CD8-positive, alpha-beta memory T cell (primary cell): ENCODE results near the gene NSUN7. TPM values are rescaled to one million over a fixed set of nuclear protein-coding genes. Genes with fewer than 3 reads are reported as not detected.

Experiments
- CTCF ChIA-PET: fragments of 350-600 bp; sonication (Branson Sonifier 250); formaldehyde crosslinking; loops from one replicate; lab custom pipeline; 2021; ENCODE audit warnings: antibody characterized with exemption; lab: Charles Lee
- POLR2A ChIA-PET: fragments of 350-600 bp; sonication (Branson Sonifier 250); formaldehyde crosslinking; loops from one replicate; lab custom pipeline; 2021; ENCODE audit warnings: antibody characterized with exemption; lab: Charles Lee
- DNase-seq, 5 donors: peaks; one replicate each; pipeline versions ENCODE4 v3.0.0 to v3.0.0-alpha.2; 2020 to 2022; ENCODE audit warnings: mixed read lengths in 1 of 5
- H3K27ac ChIP-seq: one replicate; pipeline ENCODE4 v1.7.0; 2013; ENCODE audit warnings: low read depth, mild to moderate bottlenecking, low read length, moderate library complexity
- H3K27me3 ChIP-seq: 2 replicates; pipeline ENCODE4 v1.7.0; 2013; ENCODE audit warnings: low read length, mild to moderate bottlenecking; ENCODE audit not compliant: insufficient read depth, poor library complexity, severe bottlenecking
- H3K36me3 ChIP-seq: 2 replicates; pipeline ENCODE4 v1.7.0; 2013; ENCODE audit warnings: mild to moderate bottlenecking, low read length, moderate library complexity; ENCODE audit not compliant: insufficient read depth
- H3K4me1 ChIP-seq: 2 replicates; pipeline ENCODE4 v1.7.0; 2013; ENCODE audit warnings: mild to moderate bottlenecking, low read length, moderate library complexity; ENCODE audit not compliant: insufficient read depth
- H3K4me3 ChIP-seq: 2 replicates; pipeline ENCODE4 v1.7.0; 2013; ENCODE audit warnings: mild to moderate bottlenecking, low read length
- H3K9me3 ChIP-seq: 2 replicates; pipeline ENCODE4 v1.7.0; 2013; ENCODE audit warnings: mild to moderate bottlenecking, low read length
- H3K27ac Mint-ChIP-seq, 8 donors: one replicate each; pipeline ENCODE4 v1.8.0; 2020 to 2021; ENCODE audit warnings: mixed read lengths in 8 of 8, mild to moderate bottlenecking in 6 of 8, inconsistent platforms in 3 of 8, moderate library complexity in 3 of 8
- H3K27me3 Mint-ChIP-seq, 2 donors: one replicate each; pipeline ENCODE4 v1.8.0; 2020 to 2021; ENCODE audit warnings: mixed read lengths in 2 of 2, mild to moderate bottlenecking in 1 of 2, moderate library complexity in 1 of 2
- H3K36me3 Mint-ChIP-seq, 3 donors: one replicate each; pipeline ENCODE4 v1.8.0; 2020 to 2021; ENCODE audit warnings: mixed read lengths in 3 of 3, inconsistent platforms in 1 of 3, mild to moderate bottlenecking in 1 of 3
- H3K4me1 Mint-ChIP-seq, 3 donors: one replicate each; pipeline ENCODE4 v1.8.0; 2020 to 2021; ENCODE audit warnings: mixed read lengths in 3 of 3, inconsistent platforms in 1 of 3, mild to moderate bottlenecking in 1 of 3
- H3K4me3 Mint-ChIP-seq, 7 donors: one replicate each; pipeline ENCODE4 v1.8.0; 2020 to 2021; ENCODE audit warnings: mixed read lengths in 7 of 7, mild to moderate bottlenecking in 6 of 7, moderate library complexity in 4 of 7, inconsistent platforms in 2 of 7
- H3K9me3 Mint-ChIP-seq, 5 donors: one replicate each; pipeline ENCODE4 v1.8.0; 2020 to 2022; ENCODE audit warnings: mixed read lengths in 5 of 5, mild to moderate bottlenecking in 3 of 5, moderate library complexity in 2 of 5, inconsistent platforms in 1 of 5
- polyA plus RNA-seq: library from polyadenylated mRNA; unstranded; fragments of 300-500 nt; fragmentation: Illumina TruSeq; gene quantifications from one replicate; pipeline ENCODE4 v1.2.3, GENCODE V29; 2021
- total RNA-seq, 2 experiments: library from RNA; stranded (reverse); gene quantifications; one replicate each; pipeline ENCODE4 v1.2.3, GENCODE V29; 2021

Gene NSUN7
- total and polyA plus RNA-seq, 3 experiments from 2014 or later: not detected

DNA sequence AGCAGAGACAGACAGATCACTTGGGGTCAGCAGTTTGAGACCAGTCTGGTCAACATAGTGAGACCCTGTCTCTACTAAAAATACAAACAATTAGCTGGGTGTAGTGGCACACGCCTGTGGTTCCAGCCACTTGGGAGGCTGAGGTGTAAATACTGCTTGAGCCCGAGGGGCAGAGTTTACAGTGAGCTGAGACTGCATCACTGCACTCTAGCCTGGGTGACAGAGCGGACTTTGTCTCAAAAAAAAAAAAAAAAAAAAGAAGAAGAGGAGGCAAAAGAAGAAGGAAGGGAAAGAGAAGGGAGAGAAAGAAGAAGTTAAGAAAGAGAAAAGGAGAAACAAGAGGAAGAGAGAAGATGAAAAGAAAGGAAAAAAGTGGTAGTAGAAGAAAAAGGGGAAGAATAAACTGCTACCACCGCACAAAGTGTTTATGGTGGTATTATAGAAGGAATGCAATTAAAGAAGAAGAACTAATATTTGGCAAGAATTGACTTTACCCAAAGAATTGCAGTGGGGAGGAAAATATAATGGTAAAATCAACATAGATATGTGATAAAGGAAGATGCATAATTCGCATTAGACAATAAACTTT, 19.6 kb upstream of the NSUN7 start:
- DNase-seq: no peak
- CTCF ChIA-PET: no interaction called here
- POLR2A ChIA-PET: no interaction called here

DNA sequence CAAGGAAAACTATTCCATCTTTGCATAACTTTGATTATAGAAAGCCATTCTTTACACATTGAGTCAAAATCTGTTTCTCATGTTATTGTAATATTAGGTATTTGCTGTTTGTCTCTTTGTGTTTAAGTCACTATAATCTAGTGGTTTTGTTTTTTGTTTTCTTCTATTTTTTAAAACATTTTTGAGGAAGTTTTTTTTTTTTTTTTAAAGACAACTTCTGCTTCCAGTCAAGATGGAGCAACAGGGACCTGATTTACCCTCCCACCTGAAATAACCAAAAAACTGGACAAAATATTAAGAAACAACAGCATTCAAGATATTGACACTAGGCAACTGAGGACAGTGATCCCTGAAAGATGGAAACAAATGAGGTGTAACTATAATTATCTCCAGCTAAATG, 18.4 kb upstream of the NSUN7 start:
- no peak overlapping the region for H3K4me3 Mint-ChIP-seq
- DNase-seq: no peak

More for the DNA sequence above, 19.6 kb upstream of the NSUN7 start:
- Mint-ChIP-seq H3K4me3 (no peak overlapping the region), H3K9me3 (no peaks in the 10 kb centered on the region), H3K27ac (no peak overlapping the region), H3K27me3 (peaks cover 8 to 22% of the 10 kb centered on the region in 2 donors), H3K4me1 (no peaks in the 10 kb centered on the region), H3K36me3 (no peaks in the 10 kb centered on the region)
- H3K4me3 ChIP-seq: no peak overlapping the region
- H3K27me3 ChIP-seq: no peaks in the 10 kb centered on the region
- H3K36me3 ChIP-seq: no peaks in the 10 kb centered on the region
- H3K4me1 ChIP-seq: no peaks in the 10 kb centered on the region
- H3K27ac ChIP-seq: no peak overlapping the region
- H3K9me3 ChIP-seq: no peaks in the 10 kb centered on the region

DNA sequence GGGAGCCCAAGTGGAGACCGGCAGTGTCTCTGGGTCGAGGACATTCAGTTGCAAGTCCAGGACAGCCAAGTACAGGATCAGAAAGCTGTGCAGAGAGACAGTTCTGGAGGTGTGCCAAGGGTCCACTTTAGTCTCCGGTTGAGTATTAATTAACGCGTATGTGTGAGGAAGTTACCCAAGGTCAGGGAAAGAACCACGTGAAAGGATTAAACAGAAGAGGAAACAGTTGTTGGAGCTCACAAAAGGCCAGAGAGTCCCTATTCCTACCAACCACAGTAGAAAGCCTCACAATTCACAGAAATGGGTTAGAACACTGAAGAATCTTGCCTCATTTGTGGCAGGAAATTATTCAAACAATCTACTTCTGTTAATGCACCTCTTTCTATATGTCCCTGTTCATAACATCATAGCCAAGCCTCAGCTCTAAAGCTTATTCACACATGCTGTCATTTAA, 17.9 kb upstream of the NSUN7 start:
- no peaks in the 10 kb centered on the region for H3K36me3 ChIP-seq
- H3K9me3 ChIP-seq: no peaks in the 10 kb centered on the region
- ChIA-PET CTCF (interaction anchor here (0.6 kb wide), 1 partner anchor 16 kb away, joined by 3 read pairs; no protein-coding TSS in a partner anchor), POLR2A (no interaction called here)
- H3K9me3 Mint-ChIP-seq: no peaks in the 10 kb centered on the region
- H3K27me3 ChIP-seq: no peaks in the 10 kb centered on the region
- DNase-seq: no peak
- no peaks in the 10 kb centered on the region for H3K4me1 ChIP-seq
- H3K4me3 ChIP-seq: no peak overlapping the region
- H3K27ac ChIP-seq: no peak overlapping the region
- H3K27ac Mint-ChIP-seq: no peak overlapping the region
- no peaks in the 10 kb centered on the region for H3K4me1 Mint-ChIP-seq
- H3K4me3 Mint-ChIP-seq: no peak overlapping the region
- peaks cover 8 to 21% of the 10 kb centered on the region in 2 donors for H3K27me3 Mint-ChIP-seq
- no peaks in the 10 kb centered on the region for H3K36me3 Mint-ChIP-seq

More for the DNA sequence above, 18.4 kb upstream of the NSUN7 start:
- Histone ChIP-seq H3K27ac (no peak overlapping the region), H3K9me3 (no peaks in the 10 kb centered on the region), H3K4me1 (no peaks in the 10 kb centered on the region), H3K4me3 (no peak overlapping the region), H3K36me3 (no peaks in the 10 kb centered on the region), H3K27me3 (no peaks in the 10 kb centered on the region)
- ChIA-PET POLR2A (no interaction called here), CTCF (interaction anchor here (0.6 kb wide), 1 partner anchor 16 kb away, joined by 3 read pairs; no protein-coding TSS in a partner anchor)
- H3K36me3 Mint-ChIP-seq: no peaks in the 10 kb centered on the region
- no peak overlapping the region for H3K27ac Mint-ChIP-seq
- H3K4me1 Mint-ChIP-seq: no peaks in the 10 kb centered on the region
- H3K27me3 Mint-ChIP-seq: peaks cover 8 to 25% of the 10 kb centered on the region in 2 donors
- H3K9me3 Mint-ChIP-seq: no peaks in the 10 kb centered on the region

DNA sequence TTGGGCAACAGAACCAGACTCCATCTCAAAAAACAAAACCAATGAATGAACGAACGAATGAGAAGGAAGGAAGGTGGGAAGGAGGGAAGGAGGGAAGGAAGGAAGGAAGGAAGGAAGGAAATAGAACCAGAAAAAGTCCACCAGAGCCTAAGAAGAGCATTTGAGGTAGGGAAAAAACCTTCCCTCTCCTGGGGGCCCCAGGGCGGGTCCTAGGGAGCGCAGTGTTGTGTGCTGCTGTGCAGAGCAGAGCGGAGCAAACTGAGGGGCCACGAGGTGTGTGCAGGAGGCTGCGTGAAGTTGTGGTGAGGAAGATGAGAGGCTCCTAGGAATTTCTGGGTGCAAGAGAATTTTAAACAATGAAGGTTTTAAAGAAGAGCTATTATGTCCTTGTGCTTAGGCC, 16.0 kb upstream of the NSUN7 start:
- Mint-ChIP-seq H3K27me3 (peaks cover 11 to 28% of the 10 kb centered on the region in 2 donors), H3K9me3 (no peaks in the 10 kb centered on the region), H3K27ac (no peak overlapping the region), H3K4me1 (no peaks in the 10 kb centered on the region), H3K4me3 (no peak overlapping the region), H3K36me3 (no peaks in the 10 kb centered on the region)
- no peak overlapping the region for H3K27ac ChIP-seq
- CTCF ChIA-PET: no interaction called here
- H3K4me1 ChIP-seq: no peaks in the 10 kb centered on the region
- POLR2A ChIA-PET: no interaction called here
- no peaks in the 10 kb centered on the region for H3K9me3 ChIP-seq
- H3K4me3 ChIP-seq: no peak overlapping the region
- H3K27me3 ChIP-seq: no peaks in the 10 kb centered on the region
- no peak for DNase-seq
- no peaks in the 10 kb centered on the region for H3K36me3 ChIP-seq

DNA sequence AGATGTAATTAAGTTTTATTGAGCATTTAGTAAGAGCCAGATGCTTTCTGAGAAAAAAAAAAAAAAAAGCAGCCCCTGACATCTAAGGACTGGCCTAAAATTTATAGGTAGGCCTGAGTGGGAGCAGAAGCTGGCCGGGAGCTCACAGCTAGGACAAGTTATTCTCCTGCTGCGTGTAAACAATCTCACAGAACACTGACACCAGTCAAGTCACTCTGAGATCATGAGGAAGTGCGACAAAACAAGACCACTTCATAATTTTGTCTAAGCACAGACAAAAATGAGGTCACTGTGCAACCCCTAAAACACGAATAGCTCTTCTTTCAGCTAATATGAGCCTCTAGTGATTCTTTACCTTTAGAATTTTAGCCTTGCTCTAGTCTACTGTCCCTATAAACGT, 15.3 kb upstream of the NSUN7 start:
- H3K27ac Mint-ChIP-seq: peak overlapping the region in 1 of 8 donors; percentile 52
- H3K4me3 Mint-ChIP-seq: no peak overlapping the region
- Histone ChIP-seq H3K36me3 (no peaks in the 10 kb centered on the region), H3K9me3 (no peaks in the 10 kb centered on the region), H3K27ac (no peak overlapping the region), H3K4me1 (no peaks in the 10 kb centered on the region), H3K4me3 (no peak overlapping the region), H3K27me3 (no peaks in the 10 kb centered on the region)
- POLR2A ChIA-PET: no interaction called here
- CTCF ChIA-PET: no interaction called here
- no peak for DNase-seq
- H3K36me3 Mint-ChIP-seq: no peaks in the 10 kb centered on the region
- H3K9me3 Mint-ChIP-seq: no peaks in the 10 kb centered on the region
- H3K4me1 Mint-ChIP-seq: no peaks in the 10 kb centered on the region
- H3K27me3 Mint-ChIP-seq: peaks cover 11 to 25% of the 10 kb centered on the region in 2 donors

DNA sequence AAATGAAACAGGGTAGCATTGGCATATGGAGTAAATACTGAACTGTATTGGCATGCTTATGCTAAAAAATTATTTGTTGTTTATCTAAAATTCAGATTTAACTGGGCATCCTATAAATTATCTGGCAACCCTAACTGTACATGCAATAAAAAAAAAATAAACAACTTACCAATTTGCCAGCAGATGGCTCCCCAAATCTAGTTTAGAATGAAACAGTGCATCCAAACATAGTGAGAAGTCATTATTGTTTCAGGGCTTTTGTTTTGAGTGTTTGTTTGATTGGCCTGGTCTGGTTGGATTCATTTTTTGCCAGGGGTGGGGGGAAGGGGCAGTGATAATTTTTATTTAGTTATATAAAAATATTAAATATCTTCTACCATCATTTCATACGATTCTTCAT, 12.8 kb upstream of the NSUN7 start:
- H3K4me3 Mint-ChIP-seq: no peak overlapping the region
- no peaks in the 10 kb centered on the region for H3K9me3 ChIP-seq
- POLR2A ChIA-PET: no interaction called here
- CTCF ChIA-PET: no interaction called here
- no peaks in the 10 kb centered on the region for H3K4me1 Mint-ChIP-seq
- no peaks in the 10 kb centered on the region for H3K4me1 ChIP-seq
- no peak overlapping the region for H3K27ac Mint-ChIP-seq
- H3K27me3 ChIP-seq: no peaks in the 10 kb centered on the region
- H3K9me3 Mint-ChIP-seq: peaks cover 0 to 2% (median 0%) of the 10 kb centered on the region in 5 donors
- no peak for DNase-seq
- no peaks in the 10 kb centered on the region for H3K36me3 Mint-ChIP-seq
- peaks cover 7 to 28% of the 10 kb centered on the region in 2 donors for H3K27me3 Mint-ChIP-seq
- no peaks in the 10 kb centered on the region for H3K36me3 ChIP-seq
- no peak overlapping the region for H3K27ac ChIP-seq
- no peak overlapping the region for H3K4me3 ChIP-seq

DNA sequence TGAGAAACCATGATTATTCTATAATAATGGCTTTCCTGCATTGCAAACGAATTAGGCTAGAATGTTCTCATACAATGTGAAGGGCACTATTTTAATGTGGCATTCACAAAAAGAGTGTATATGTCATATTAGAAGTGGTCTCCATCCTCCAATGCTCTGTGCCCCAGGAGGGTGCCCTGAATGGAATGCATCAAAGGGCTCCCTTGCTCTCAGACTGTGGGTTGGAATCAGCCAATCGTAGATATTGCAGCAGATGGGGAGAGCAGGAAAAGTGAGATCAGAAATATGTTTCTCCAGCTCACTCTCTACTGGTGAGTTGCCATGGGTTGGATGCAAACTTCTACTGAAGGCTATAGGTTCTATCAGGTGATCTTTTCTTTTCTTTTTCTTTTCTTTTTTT, 11.9 kb upstream of the NSUN7 start:
- Mint-ChIP-seq H3K27me3 (peaks cover 7 to 26% of the 10 kb centered on the region in 2 donors), H3K9me3 (peaks cover 0 to 2% (median 0%) of the 10 kb centered on the region in 5 donors), H3K4me1 (no peaks in the 10 kb centered on the region), H3K27ac (no peak overlapping the region), H3K4me3 (no peak overlapping the region), H3K36me3 (no peaks in the 10 kb centered on the region)
- CTCF ChIA-PET: no interaction called here
- Histone ChIP-seq H3K9me3 (no peaks in the 10 kb centered on the region), H3K4me1 (no peaks in the 10 kb centered on the region), H3K4me3 (no peak overlapping the region), H3K27ac (no peak overlapping the region), H3K27me3 (no peaks in the 10 kb centered on the region), H3K36me3 (no peaks in the 10 kb centered on the region)
- POLR2A ChIA-PET: no interaction called here
- no peak for DNase-seq

DNA sequence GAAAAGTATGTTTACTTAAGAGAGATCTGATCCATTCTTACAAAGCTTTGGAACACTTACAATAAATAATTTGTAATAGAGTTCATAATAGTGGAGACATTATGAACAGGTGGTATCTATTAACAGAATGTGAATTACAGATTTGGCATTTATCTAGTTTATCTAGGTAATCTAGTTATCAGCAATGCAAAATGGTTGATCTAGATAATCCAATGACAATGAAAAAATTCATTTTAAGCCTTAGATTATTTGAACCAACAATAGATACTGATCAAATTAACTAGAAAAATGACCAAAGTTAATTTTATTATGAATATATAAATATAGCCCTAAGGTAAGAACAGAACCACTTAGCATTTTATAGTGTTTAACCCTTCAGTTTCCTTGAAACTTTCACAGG, 10.4 kb upstream of the NSUN7 start:
- H3K4me1 Mint-ChIP-seq: peaks cover 0 to 4% (median 0%) of the 10 kb centered on the region in 3 donors
- ChIA-PET POLR2A (no interaction called here), CTCF (no interaction called here)
- H3K4me3 Mint-ChIP-seq: no peak overlapping the region
- peaks cover 0 to 2% (median 0%) of the 10 kb centered on the region in 5 donors for H3K9me3 Mint-ChIP-seq
- H3K27me3 Mint-ChIP-seq: peaks cover 7 to 25% of the 10 kb centered on the region in 2 donors
- Histone ChIP-seq H3K9me3 (no peaks in the 10 kb centered on the region), H3K4me1 (no peaks in the 10 kb centered on the region), H3K27me3 (no peaks in the 10 kb centered on the region), H3K36me3 (no peaks in the 10 kb centered on the region), H3K4me3 (no peak overlapping the region), H3K27ac (no peak overlapping the region)
- H3K27ac Mint-ChIP-seq: no peak overlapping the region
- no peaks in the 10 kb centered on the region for H3K36me3 Mint-ChIP-seq
- no peak for DNase-seq
